HG02798 (cell line): ENCODE measurements around the gene TSPEAR.
"Not testable (repeated sequence)": the region's sequence is repeated elsewhere in the genome, so short reads cannot be mapped to it uniquely, and the experiment has no call there.

ENCODE experiments used
- ATAC-seq: cut with Tn5 transposase; IDR thresholded peaks from one replicate; pipeline ENCODE4 v1.9.1; 2021; ENCODE audit warnings: mild to moderate bottlenecking; ENCODE audit not compliant: unreplicated experiment, poor library complexity

TSPEAR gene

GRCh38 chr21:44687671-44688070 lies 23.7 kb downstream of the TSPEAR start:
- no peak for ATAC-seq

GRCh38 chr21:44686843-44687561 lies 24.4 kb downstream of the TSPEAR start:
- ATAC-seq = no peak

- no peak for ATAC-seq
Observed at GRCh38 chr21:44686000-44686781, 25.2 kb downstream of the TSPEAR start.

- not testable (repeated sequence) for ATAC-seq
Observed at GRCh38 chr21:44685050-44685449, 26.3 kb downstream of the TSPEAR start.

- no peak for ATAC-seq
Observed at GRCh38 chr21:44684483-44684882, 26.9 kb downstream of the TSPEAR start.

- no peak for ATAC-seq
Observed at GRCh38 chr21:44684077-44684476, 27.3 kb downstream of the TSPEAR start.

- ATAC-seq = no peak
Observed at GRCh38 chr21:44682580-44683151, 28.7 kb downstream of the TSPEAR start.

- no peak for ATAC-seq
Observed at GRCh38 chr21:44681861-44682579, 29.4 kb downstream of the TSPEAR start, which contains the start of gene KRTAP12-1. KRTAP12-1 (minus strand) TSS chr21:44682163; CDS start chr21:44682123, 40 bp downstream.

- no peak for ATAC-seq
Observed at GRCh38 chr21:44681152-44681551, 30.2 kb downstream of the TSPEAR start.

- ATAC-seq = no peak
Observed at GRCh38 chr21:44677881-44678280, 33.5 kb downstream of the TSPEAR start.

GRCh38 chr21:44671911-44672310 lies 39.5 kb downstream of the TSPEAR start:
- no peak for ATAC-seq

- no peak for ATAC-seq
Observed at GRCh38 chr21:44670642-44671432, 40.5 kb downstream of the TSPEAR start.

- ATAC-seq = no peak
Observed at GRCh38 chr21:44667612-44668011, 43.8 kb downstream of the TSPEAR start.

- ATAC-seq = no peak
Observed at GRCh38 chr21:44666401-44667320, 44.7 kb downstream of the TSPEAR start, which contains the start of gene KRTAP12-2. KRTAP12-2 (minus strand) TSS chr21:44666927; CDS start chr21:44666886, 41 bp downstream.

- no peak for ATAC-seq
Observed at GRCh38 chr21:44664691-44665090, 46.7 kb downstream of the TSPEAR start.

- ATAC-seq = not testable (repeated sequence)
Observed at GRCh38 chr21:44661567-44661966, 49.8 kb downstream of the TSPEAR start.

GRCh38 chr21:44658913-44659595 lies 52.3 kb downstream of the TSPEAR start:
- ATAC-seq = no peak

GRCh38 chr21:44658541-44658910 lies 52.8 kb downstream of the TSPEAR start:
- ATAC-seq = no peak
